ENCODE measurements around the gene GRHL1. TPM values are rescaled to one million over a fixed set of nuclear protein-coding genes. Genes with fewer than 3 reads are reported as not detected.
A peak's percentile ranks its signal among the peaks of the same experiment; 100 is the strongest.

Gene GRHL1
- total RNA-seq, 1 experiment from 2014 or later, result 0.96 TPM

DNA sequence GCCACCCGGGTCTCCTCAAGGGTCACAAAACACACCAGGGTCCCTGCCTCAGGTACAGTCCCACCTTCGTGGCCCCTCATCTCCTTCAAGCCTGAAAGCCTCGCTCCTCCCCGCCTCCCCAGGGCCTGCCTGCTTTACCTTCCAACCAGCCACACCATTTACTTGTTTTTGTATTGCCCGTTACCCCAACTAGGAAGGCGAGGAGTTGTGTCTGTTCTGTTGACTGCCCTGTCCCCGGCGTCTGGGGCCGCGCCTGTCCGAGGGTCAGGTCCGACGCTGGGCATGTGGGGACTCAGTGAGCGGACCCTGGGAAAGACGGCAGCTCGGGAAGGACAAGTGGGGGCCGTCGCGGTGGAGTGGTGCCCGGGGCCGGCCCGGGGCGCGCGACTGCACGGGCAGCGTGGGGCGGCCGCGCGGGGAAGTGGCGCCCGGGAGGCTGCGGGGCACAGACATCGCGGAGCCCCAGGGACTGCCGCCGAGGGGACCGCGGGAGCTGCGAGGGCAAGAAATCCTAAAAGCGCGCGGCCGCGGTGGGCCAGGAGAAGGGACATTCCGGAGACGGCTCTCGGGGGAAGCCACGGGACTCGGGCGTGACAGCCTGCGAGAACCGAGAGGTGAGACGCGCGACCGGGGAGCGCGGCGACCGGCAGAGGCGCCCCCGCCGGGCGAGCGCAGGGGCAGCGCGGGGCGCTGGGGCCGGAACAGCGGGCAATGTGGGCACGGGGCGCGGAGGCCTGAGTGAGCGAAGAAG lies 797 bp upstream of the GRHL1 start:
- Mint-ChIP-seq H3K4me1 (ENCODE audit: insufficient read depth, unreplicated experiment) (peaks cover 6% of the 10 kb centered on the region), H3K27me3 (ENCODE audit: insufficient read depth, unreplicated experiment) (no peaks in the 10 kb centered on the region), H3K4me3 (ENCODE audit: unreplicated experiment) (peak overlapping the region; percentile 74), H3K27ac (ENCODE audit: low read depth, unreplicated experiment) (no peak overlapping the region), H3K36me3 (ENCODE audit: insufficient read depth, unreplicated experiment) (no peaks in the 10 kb centered on the region), H3K9me3 (ENCODE audit: unreplicated experiment) (no peaks in the 10 kb centered on the region)
- CTCF ChIA-PET, result interaction anchor here (0.7 to 1.0 kb wide), 2 partner anchors 137 to 152 kb away, joined by 4 read pairs; no protein-coding TSS in a partner anchor
- intact Hi-C loops (cut with micrococcal nuclease), result no loop called here
- POLR2A ChIA-PET, result no interaction called here
- no peak for DNase-seq (ENCODE audit: unreplicated experiment)
- no TSS peak for BruUV-seq (replicated peaks)
- TF ChIP-seq, protein P1, sequence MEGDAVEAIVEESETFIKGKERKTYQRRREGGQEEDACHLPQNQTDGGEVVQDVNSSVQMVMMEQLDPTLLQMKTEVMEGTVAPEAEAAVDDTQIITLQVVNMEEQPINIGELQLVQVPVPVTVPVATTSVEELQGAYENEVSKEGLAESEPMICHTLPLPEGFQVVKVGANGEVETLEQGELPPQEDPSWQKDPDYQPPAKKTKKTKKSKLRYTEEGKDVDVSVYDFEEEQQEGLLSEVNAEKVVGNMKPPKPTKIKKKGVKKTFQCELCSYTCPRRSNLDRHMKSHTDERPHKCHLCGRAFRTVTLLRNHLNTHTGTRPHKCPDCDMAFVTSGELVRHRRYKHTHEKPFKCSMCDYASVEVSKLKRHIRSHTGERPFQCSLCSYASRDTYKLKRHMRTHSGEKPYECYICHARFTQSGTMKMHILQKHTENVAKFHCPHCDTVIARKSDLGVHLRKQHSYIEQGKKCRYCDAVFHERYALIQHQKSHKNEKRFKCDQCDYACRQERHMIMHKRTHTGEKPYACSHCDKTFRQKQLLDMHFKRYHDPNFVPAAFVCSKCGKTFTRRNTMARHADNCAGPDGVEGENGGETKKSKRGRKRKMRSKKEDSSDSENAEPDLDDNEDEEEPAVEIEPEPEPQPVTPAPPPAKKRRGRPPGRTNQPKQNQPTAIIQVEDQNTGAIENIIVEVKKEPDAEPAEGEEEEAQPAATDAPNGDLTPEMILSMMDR (IDR thresholded peaks at IDR 0.05; ENCODE audit: unreplicated experiment), result no peak

DNA sequence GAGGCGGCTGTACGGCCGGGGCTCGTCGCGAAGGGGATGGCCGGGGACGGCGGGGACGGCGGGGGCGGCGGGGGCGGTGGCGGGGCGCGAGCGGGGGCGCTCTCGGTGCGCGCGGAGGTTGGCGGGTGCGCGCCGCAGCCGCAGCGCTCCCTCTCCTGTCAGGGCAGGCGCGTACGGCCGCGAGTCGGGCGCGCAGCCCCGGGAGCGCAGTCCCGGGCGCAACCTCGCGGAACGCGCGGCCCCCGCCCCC lies 296 bp upstream of the GRHL1 start:
- Mint-ChIP-seq H3K4me1 (ENCODE audit: insufficient read depth, unreplicated experiment) (peaks cover 6% of the 10 kb centered on the region), H3K27me3 (ENCODE audit: insufficient read depth, unreplicated experiment) (no peaks in the 10 kb centered on the region), H3K9me3 (ENCODE audit: unreplicated experiment) (no peaks in the 10 kb centered on the region), H3K36me3 (ENCODE audit: insufficient read depth, unreplicated experiment) (no peaks in the 10 kb centered on the region), H3K4me3 (ENCODE audit: unreplicated experiment) (peak overlapping the region; percentile 74), H3K27ac (ENCODE audit: low read depth, unreplicated experiment) (no peak overlapping the region)
- DNase-seq (ENCODE audit: unreplicated experiment), result no peak
- TF ChIP-seq, protein P1 (IDR thresholded peaks at IDR 0.05; ENCODE audit: unreplicated experiment), result no peak
- ChIA-PET POLR2A (no interaction called here), CTCF (no interaction called here)
- BruUV-seq (replicated peaks), result no TSS peak
- intact Hi-C loops (cut with micrococcal nuclease), result no loop called here

DNA sequence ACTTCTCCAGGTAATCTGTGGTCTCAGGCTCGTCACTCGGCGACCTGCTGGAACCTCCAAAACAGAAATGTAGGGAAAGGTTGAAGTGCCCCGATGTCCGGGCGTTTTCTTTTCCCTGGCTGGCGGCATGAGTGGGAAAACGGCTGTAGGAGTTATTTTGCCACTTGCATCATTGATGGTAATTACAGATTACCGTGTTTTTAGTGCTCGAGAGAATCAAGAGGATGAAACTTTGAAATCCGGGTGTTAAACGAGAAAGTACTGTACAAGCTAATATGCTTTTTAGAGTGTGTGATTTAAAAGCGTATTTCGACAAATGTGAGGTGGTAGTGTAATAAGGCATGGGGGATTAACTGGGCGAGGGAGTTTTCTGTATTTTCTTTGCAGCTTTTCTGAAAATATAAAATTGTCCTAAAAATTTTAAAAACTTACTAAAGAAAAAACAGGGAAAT lies 819 bp downstream of the GRHL1 start:
- no peak for DNase-seq (ENCODE audit: unreplicated experiment)
- Mint-ChIP-seq H3K9me3 (ENCODE audit: unreplicated experiment) (no peaks in the 10 kb centered on the region), H3K27me3 (ENCODE audit: insufficient read depth, unreplicated experiment) (no peaks in the 10 kb centered on the region), H3K36me3 (ENCODE audit: insufficient read depth, unreplicated experiment) (no peaks in the 10 kb centered on the region), H3K4me3 (ENCODE audit: unreplicated experiment) (peak overlapping the region; percentile 74), H3K27ac (ENCODE audit: low read depth, unreplicated experiment) (no peak overlapping the region), H3K4me1 (ENCODE audit: insufficient read depth, unreplicated experiment) (peaks cover 6% of the 10 kb centered on the region)
- TF ChIP-seq, protein P1 (IDR thresholded peaks at IDR 0.05; ENCODE audit: unreplicated experiment), result no peak
- ChIA-PET POLR2A (interaction anchor here (0.6 to 1.1 kb wide), 3 partner anchors 20 to 666 kb away, joined by 3 to 5 read pairs (median 3); no protein-coding TSS in a partner anchor), CTCF (no interaction called here)
- intact Hi-C loops (cut with micrococcal nuclease), result no loop called here
- BruUV-seq (replicated peaks), result no TSS peak

DNA sequence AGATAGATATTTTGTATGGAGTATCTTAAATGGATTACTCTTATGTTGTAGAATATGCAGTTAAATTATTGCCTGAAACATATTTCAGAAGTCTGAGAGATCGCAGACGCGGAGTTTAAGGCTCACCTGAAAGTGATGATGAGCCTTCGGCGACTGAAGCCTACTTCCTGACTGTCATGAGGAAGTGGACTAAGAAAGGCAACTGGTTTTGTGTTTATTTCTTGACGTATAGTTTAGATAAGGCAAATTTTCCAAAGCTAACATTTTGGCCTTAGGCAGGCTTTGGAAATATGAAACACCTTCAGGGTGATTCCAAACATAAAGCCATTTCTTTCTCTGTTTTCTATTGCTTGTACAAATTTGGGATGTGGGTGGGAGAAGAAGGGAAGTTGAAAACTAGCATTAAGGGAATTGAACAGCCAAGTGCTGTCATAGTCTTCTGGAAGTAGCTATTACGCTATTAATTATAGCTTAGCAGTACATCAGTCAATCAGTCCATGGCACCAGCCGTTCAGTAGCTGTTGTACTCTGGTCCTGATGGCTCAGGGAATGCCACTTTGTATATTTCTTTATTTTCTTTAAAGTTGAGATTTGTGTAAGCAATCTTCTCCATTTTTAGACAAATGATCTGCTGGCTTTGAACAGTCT lies 1.5 kb downstream of the GRHL1 start:
- no peaks in the 10 kb centered on the region for H3K36me3 Mint-ChIP-seq (ENCODE audit: insufficient read depth, unreplicated experiment)
- no peak for DNase-seq (ENCODE audit: unreplicated experiment)
- H3K4me3 Mint-ChIP-seq (ENCODE audit: unreplicated experiment), result no peak overlapping the region
- no peaks in the 10 kb centered on the region for H3K9me3 Mint-ChIP-seq (ENCODE audit: unreplicated experiment)
- peaks cover 6% of the 10 kb centered on the region for H3K4me1 Mint-ChIP-seq (ENCODE audit: insufficient read depth, unreplicated experiment)
- BruUV-seq (replicated peaks), result no TSS peak
- TF ChIP-seq, protein P1 (IDR thresholded peaks at IDR 0.05; ENCODE audit: unreplicated experiment), result no peak
- intact Hi-C loops (cut with micrococcal nuclease), result no loop called here
- ChIA-PET CTCF (interaction anchor here (1.0 kb wide), 1 partner anchor 139 kb away, joined by 3 read pairs; no protein-coding TSS in a partner anchor), POLR2A (interaction anchor here (0.6 to 1.1 kb wide), 4 partner anchors 19 to 667 kb away, joined by 3 to 5 read pairs (median 3); no protein-coding TSS in a partner anchor)
- H3K27me3 Mint-ChIP-seq (ENCODE audit: insufficient read depth, unreplicated experiment), result no peaks in the 10 kb centered on the region
- no peak overlapping the region for H3K27ac Mint-ChIP-seq (ENCODE audit: low read depth, unreplicated experiment)
